GM21367 (cell line): ENCODE measurements around the gene NCKAP5.

ENCODE experiments used
- ATAC-seq: cut with Tn5 transposase; IDR thresholded peaks from one replicate; pipeline ENCODE4 v1.9.1; 2021; ENCODE audit not compliant: unreplicated experiment

Gene NCKAP5

GRCh38 chr2:133293544-133294353 lies 274.5 kb downstream of the NCKAP5 start:
- no peak for ATAC-seq

GRCh38 chr2:133292259-133292658 lies 276.0 kb downstream of the NCKAP5 start:
- ATAC-seq = no peak

DNA sequence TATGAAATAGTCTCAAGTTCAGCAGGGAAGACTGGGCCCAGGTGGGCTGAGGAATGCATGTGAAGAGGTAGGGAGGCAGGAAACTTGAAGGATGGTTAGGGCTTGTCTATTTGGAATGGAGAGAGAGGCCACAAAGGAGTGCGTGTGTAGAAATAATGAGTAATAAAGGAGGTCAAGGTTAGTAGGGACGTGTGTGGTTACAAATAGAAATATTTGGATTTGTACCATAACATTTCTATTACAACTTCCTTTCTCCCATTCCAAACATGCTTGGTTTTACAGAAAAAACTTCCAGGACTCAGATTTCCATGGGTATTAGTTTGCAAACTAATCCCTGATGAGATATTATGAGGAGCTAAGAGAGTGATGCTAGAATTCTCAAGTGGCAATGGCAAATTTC lies 280.6 kb downstream of the NCKAP5 start:
- ATAC-seq = no peak

GRCh38 chr2:133286326-133286922 lies 281.8 kb downstream of the NCKAP5 start:
- ATAC-seq = no peak

DNA sequence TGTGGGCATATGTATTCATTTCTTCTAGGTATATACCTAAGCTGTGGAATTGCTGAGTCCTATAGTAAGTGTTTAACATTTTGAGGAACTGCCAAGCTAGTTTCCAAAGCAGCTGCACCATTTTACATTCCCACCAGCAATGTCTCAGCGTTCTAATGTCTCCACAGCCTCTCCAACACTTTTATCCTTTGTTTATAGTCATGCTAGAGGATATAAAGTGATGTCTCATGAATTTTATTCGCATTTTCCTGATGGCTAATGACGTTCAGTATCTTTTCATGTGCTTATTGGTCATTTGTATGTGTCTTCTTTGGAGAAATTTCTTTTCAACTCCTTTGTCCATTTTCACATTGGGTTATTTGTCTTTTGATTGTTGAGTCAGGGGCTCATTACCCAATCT lies 295.2 kb downstream of the NCKAP5 start:
- ATAC-seq = no peak

DNA sequence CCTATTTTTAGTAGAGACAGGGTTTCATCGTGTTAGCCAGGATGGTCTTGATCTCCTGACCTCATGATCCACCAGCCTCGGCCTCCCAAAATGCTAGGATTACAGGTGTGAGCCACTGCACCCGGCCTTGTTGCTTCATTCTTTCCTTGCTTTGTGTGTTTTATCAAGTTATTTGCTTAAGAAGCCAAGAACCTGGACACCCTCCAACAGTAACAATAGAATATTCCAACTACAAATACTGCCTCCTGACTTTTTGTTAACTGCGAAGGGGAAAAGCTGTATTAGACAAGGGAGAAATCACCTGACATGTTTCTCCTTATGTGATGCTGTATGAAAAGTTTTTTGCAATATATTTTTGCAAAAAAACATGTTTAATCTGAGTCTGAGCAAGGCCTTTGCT lies 297.2 kb downstream of the NCKAP5 start:
- ATAC-seq = no peak

DNA sequence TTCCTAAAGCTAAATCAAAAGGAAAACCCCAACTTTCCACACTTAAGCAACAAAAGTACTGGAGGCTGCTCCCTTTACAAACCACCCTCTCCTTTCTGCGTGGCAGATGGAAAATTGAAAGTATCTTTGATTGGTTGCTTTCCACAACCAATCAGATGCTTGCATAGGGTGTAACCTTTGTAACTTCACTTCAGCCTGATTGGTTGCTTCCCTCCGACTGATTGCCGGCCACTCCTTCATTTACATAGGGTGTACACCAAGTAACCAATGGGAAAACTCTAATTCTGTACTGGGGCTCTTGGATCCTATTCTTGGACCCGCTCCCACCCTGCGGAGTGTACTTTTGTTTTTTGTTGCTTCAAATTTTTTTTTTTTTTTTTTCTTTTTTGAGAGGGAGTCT lies 297.7 kb downstream of the NCKAP5 start:
- no peak for ATAC-seq

DNA sequence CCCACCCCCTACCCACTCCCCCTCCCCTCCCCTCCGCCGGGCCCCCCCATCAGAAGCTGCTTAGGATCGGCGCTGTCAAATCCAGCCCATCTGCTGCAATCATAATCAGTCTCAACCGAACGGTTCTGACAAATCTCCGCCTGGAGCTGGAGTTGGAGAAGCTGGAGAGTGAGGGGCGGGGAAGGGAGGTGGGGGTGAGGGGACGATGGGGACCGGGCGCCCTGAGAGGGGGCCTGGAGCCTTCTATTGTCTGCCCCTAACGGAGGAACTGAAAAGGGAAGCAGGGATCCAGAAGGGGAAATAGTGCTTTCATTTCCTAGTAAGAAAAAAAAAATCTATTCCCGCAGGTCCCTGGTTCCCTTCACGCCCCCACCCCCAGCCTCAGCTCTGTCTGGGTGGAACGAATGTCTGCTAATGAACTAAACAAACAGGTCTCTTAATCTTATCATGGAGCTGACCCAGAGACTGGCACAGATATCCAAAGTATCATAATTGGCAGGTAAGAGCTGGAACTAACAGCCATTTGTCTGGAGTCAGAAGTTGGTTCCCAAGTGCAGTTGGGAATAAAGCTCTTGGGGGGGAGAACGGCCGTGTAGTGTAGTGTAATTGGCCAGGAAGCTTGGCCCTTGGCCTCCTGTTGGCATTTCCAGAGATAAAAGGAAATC lies 301.2 kb downstream of the NCKAP5 start:
- ATAC-seq = no peak

GRCh38 chr2:133266041-133266925 lies 302.0 kb downstream of the NCKAP5 start:
- no peak for ATAC-seq

- ATAC-seq = no peak
These were observed 302.8 kb downstream of the NCKAP5 start for GRCh38 chr2:133265432-133265949.

DNA sequence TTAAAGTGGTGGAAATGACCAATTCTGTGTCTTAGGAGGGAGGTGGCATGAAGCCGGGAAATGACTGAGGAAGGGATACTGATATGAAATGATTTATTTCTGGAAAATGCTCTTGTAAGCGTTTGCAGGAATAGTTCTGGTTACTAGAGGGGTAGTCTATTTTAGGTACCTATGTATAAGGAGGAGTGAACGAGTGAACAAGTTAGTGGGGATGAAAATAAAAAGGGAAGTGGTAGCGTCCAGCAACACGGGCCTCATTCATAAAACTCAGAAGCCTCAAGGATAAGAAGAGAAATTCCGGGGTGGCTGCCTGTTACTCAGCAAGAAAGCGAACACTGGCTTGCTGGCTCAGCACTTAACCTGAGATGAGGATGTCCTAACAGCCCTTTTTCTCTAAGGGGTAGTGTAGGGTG lies 303.3 kb downstream of the NCKAP5 start:
- ATAC-seq = no peak

GRCh38 chr2:133262893-133263292 lies 305.4 kb downstream of the NCKAP5 start:
- no peak for ATAC-seq

GRCh38 chr2:133255360-133255759 lies 312.9 kb downstream of the NCKAP5 start:
- ATAC-seq = no peak

DNA sequence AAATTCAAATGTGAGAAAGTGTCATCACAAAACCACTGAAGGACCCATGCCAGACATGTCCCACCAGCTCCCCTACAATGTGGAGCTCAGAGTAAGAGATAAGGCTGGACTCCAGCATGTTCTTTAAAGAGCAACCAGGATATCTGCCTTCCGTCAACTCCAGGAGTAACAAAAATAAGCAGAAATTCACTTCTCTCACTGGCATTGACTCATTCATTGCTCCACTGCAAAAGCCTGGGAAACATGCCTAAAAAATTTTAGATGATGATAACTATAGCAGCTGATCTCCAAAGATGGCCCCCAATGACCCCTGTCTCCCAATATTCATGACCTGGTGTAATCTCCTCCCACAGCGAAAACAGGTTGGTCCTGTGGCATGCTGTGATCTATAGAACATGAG lies 314.5 kb downstream of the NCKAP5 start:
- ATAC-seq = no peak

- no peak for ATAC-seq
These were observed 315.4 kb downstream of the NCKAP5 start for GRCh38 chr2:133252780-133253355.

GRCh38 chr2:133249362-133249761 lies 318.9 kb downstream of the NCKAP5 start:
- no peak for ATAC-seq

- no peak for ATAC-seq
These were observed 320.0 kb downstream of the NCKAP5 start for GRCh38 chr2:133248264-133248663.

DNA sequence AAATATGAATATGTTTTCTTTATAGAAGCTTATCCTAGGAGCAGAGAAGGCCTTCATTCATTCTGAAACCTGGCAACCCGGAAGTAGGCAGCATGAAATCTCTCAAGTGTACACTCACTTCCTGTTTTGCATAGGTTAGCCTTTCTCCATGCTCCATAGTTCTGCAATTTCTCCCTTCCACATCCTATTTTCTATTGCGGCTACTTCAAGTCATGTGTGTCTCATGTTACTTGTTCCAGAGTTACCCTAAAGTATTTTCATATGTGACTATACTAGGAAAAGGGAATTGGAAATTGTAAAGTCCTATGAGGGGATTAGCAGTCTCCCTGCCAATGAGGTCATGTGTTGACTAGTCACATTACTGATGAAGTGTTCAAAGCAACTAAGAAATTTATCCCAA lies 320.6 kb downstream of the NCKAP5 start:
- ATAC-seq = peak; percentile 65

DNA sequence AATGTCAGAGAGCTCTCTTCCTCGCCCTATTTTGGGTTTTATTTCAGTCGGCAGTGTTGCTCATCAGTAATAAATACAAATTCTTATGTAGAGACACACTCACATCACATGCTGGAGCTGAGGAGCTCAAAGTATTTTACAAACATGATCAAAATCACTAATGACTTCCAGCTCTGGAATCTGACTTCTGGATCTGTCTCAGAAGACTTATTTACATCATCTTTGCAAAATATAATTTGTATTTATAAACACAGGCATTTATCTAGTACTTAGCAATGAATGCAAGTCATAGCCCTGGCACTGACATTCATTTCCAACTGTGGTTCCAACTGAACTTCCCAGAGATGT lies 327.1 kb downstream of the NCKAP5 start:
- ATAC-seq = no peak

DNA sequence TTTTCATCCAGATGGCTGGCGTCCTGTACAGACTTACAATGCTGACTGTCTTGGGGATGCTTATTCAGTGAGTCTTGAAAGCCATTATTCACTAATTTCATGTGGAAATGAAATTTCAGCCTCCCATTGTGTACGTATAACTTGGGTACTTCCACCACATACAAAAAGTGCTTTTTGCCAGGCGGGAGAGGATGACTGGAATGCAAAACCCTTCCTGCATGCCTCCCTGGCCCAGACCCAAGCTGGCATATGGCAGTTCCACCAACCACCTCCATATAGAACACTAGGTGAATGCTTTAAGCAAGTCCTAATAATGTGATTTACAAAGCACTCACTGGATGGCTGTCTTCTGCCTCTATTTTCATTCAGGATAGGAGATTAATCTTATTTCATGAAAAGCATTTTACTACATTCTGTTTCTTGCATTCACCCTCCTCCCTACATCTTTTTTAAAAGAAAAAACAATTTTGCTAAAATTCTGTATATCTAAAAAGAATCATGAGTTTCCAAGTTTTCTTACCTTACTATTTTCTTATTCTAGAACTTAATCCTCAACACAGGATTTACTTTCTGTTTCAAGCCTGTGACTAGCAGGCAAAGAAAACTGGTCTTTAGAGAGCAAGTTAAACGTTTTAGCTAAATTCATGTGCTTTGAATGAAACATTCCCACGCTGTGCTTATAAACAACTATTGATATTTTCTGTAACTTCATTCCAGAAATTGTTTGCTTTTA lies 327.6 kb downstream of the NCKAP5 start:
- no peak for ATAC-seq
